ENCODE data around the gene NEDD8. TPM values are rescaled to one million over a fixed set of nuclear protein-coding genes. Genes with fewer than 3 reads are reported as not detected.

NEDD8 gene
- total and polyA plus RNA-seq, 2 donors (not counting 3 experiments of a cell fraction or from before 2014, with no cell fraction given) = 243 to 316 TPM

DNA sequence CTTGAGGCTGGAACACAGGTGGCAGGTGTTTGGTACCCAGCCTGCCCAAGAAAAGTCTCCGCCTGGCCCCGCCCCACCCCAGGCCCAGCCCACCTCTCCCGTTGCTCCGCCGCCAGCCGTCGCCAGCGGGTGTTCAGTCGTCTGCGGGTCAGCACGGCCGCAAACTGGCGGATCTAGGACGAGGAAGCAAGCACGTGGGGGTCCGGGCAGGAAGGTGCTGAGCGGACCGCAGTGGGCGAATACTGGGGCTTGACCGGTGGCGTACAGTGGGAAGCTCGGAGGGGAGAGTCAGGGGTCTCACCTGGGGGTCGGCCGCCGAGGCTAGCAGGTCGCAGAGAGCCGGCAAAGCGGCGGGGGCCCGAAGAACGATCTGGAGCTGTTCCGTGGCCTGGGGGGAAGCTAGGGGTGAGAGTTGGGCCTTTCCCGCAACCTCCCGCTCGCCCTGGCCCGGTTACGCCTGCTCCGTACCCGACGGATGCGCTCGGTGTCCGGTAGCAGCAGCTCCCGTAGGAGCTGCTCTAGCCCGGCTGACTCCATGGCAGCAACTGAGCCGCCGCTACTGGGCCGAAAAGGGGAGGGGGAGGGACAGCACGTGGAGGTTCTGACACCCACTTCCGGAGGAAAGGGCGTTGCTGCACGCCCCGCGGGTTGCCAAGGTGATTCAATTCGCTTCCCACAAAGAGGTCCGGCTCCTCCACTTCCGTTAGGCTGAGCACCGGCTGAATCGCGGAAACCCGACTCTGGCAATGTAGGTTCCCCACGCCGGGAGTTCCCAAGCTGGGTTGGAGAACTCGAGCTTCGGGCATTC lies 43.7 kb downstream of the NEDD8 start, which contains the start of gene IPO4:
Gene IPO4 (minus strand): TSS at position 566 of the 808 bp plus-strand sequence. CDS start 29 bp downstream, at position 537.
- Histone ChIP-seq H3K4me1 (ENCODE audit: control insufficient read depth, extremely low read depth, insufficient read depth, low read length) (peaks cover 6% of the 10 kb centered on the region), H3K9me3 (replicated peaks; ENCODE audit: control insufficient read depth, insufficient read depth, low read length) (no peaks in the 10 kb centered on the region), H3K4me2 (ENCODE audit: insufficient read depth, low read length) (peak within 1 kb of the TSS; percentile 75), H3K36me3 (ENCODE audit: control insufficient read depth in 2 of 2, extremely low read depth in 1 of 2, insufficient read depth in 2 of 2, low read length in 2 of 2) (peaks cover 5 to 35% of the 10 kb centered on the region in 2 experiments), H3K27me3 (ENCODE audit: control insufficient read depth in 2 of 2, insufficient read depth in 2 of 2, low read length in 2 of 2) (no peaks in the 10 kb centered on the region), H3K4me3 (replicated peaks in 1 of 3; ENCODE audit: insufficient read depth in 1 of 3, low read depth in 1 of 3, low read length in 3 of 3) (peak within 1 kb of the TSS; percentile 31 to 65 (median 37)), H3K9ac (replicated peaks; ENCODE audit: extremely low read depth, insufficient read depth, low read length) (peak within 1 kb of the TSS; percentile 42), H3K79me2 (ENCODE audit: control insufficient read depth, insufficient read depth, low read length) (peaks cover 17% of the 10 kb centered on the region), H3K27ac (ENCODE audit: insufficient read depth, low read depth, low read length) (peak within 1 kb of the TSS; percentile 45), H2AFZ (ENCODE audit: low read depth, low read length) (peak within 1 kb of the TSS; percentile 57), H4K20me1 (replicated peaks; ENCODE audit: control insufficient read depth, extremely low read depth, insufficient read depth, low read length) (no peaks in the 10 kb centered on the region), H3K9me1 (replicated peaks; ENCODE audit: control insufficient read depth, extremely low read depth, insufficient read depth, low read length) (no peaks in the 10 kb centered on the region)
- ChIA-PET CTCF (interaction anchor here (1.0 to 1.6 kb wide), 7 partner anchors 9 to 120 kb away, joined by 3 to 6 read pairs (median 5); partner anchors contain the start of genes CHMP4A, CIDEB, IRF9 and MDP1), POLR2A (interaction anchor here (1.0 kb wide), 1 partner anchor 25 kb away, joined by 5 read pairs; the partner anchor contains the start of gene CHMP4A)
- TF ChIP-seq, protein P1, sequence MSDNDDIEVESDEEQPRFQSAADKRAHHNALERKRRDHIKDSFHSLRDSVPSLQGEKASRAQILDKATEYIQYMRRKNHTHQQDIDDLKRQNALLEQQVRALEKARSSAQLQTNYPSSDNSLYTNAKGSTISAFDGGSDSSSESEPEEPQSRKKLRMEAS (IDR thresholded peaks at IDR 0.05; ENCODE audit: insufficient read depth, insufficient read length) = peak; percentile 99
- TF ChIP-seq MYC (IDR thresholded peaks at IDR 0.05; ENCODE audit: low read depth, low read length) (peak; percentile 100), POLR2AphosphoS5 (IDR thresholded peaks at IDR 0.05; ENCODE audit: insufficient read depth, low read depth, low read length) (peak; percentile 95), JUN (IDR thresholded peaks at IDR 0.05; ENCODE audit: borderline replicate concordance, insufficient read depth, insufficient read length, low read depth) (no peak), POLR2A (IDR thresholded peaks at IDR 0.05; ENCODE audit: low read depth, low read length) (peak; percentile 94)
- no TSS peak for BruUV-seq (replicated peaks)
- dilution Hi-C loops (cut with MboI; ENCODE audit: extremely low pct_ligation_motif_present, low sequenced_read_pairs) (no loop called here), intact Hi-C loops (cut with micrococcal nuclease) (loop anchor here (1.0 to 2.0 kb wide), 5 partner anchors 28 to 108 kb away; partner anchors contain the start of genes DCAF11, IRF9, NRL and PSME2)
- FAIRE-seq (peak; percentile 100), DNase-seq (ENCODE audit: low read depth, low spot score) (peak; percentile 94)

DNA sequence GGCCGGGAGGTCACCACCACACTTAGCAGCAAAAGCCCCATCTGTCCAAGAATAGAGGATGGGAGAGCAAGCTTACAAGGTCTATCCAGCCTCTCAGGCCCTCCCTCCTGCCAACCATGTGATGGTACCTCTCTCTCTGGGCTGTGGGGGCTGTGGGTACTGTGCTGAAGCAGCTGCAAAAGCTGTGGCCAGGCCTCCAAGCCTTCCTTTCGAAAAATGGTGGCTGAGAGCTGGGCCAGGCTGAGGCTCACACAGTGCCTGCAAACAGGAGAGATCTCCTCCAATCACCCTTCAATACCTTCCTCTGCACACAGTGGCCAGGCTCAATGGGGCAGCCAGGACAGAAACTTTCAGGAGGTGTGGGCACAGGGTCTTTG lies 44.6 kb downstream of the NEDD8 start:
- Histone ChIP-seq H3K27me3 (ENCODE audit: control insufficient read depth in 2 of 2, insufficient read depth in 2 of 2, low read length in 2 of 2) (no peaks in the 10 kb centered on the region), H3K9me3 (replicated peaks; ENCODE audit: control insufficient read depth, insufficient read depth, low read length) (no peaks in the 10 kb centered on the region), H3K9ac (replicated peaks; ENCODE audit: extremely low read depth, insufficient read depth, low read length) (peak overlapping the region; percentile 42), H3K4me2 (ENCODE audit: insufficient read depth, low read length) (peak overlapping the region; percentile 75), H2AFZ (ENCODE audit: low read depth, low read length) (no peak overlapping the region), H3K4me3 (replicated peaks in 1 of 3; ENCODE audit: insufficient read depth in 1 of 3, low read depth in 1 of 3, low read length in 3 of 3) (peak overlapping the region in 1 of 3 experiments; percentile 37), H3K36me3 (ENCODE audit: control insufficient read depth in 2 of 2, extremely low read depth in 1 of 2, insufficient read depth in 2 of 2, low read length in 2 of 2) (peaks cover 0 to 33% of the 10 kb centered on the region in 2 experiments), H3K4me1 (ENCODE audit: control insufficient read depth, extremely low read depth, insufficient read depth, low read length) (peaks cover 6% of the 10 kb centered on the region), H4K20me1 (replicated peaks; ENCODE audit: control insufficient read depth, extremely low read depth, insufficient read depth, low read length) (no peaks in the 10 kb centered on the region), H3K79me2 (ENCODE audit: control insufficient read depth, insufficient read depth, low read length) (peaks cover 11% of the 10 kb centered on the region), H3K9me1 (replicated peaks; ENCODE audit: control insufficient read depth, extremely low read depth, insufficient read depth, low read length) (no peaks in the 10 kb centered on the region), H3K27ac (ENCODE audit: insufficient read depth, low read depth, low read length) (no peak overlapping the region)
- CTCF ChIA-PET = interaction anchor here (1.1 kb wide), 1 partner anchor 129 kb away, joined by 3 read pairs; no protein-coding TSS in a partner anchor
- DNase-seq (ENCODE audit: low read depth, low spot score) (no peak), FAIRE-seq (no peak)
- POLR2A ChIA-PET = interaction anchor here (1.0 to 1.8 kb wide), 2 partner anchors 8 to 25 kb away, joined by 3 read pairs; partner anchors contain the start of gene TM9SF1
- dilution Hi-C loops (cut with MboI; ENCODE audit: extremely low pct_ligation_motif_present, low sequenced_read_pairs) = no loop called here
- intact Hi-C loops (cut with micrococcal nuclease) = no loop called here
- TF ChIP-seq JUN (IDR thresholded peaks at IDR 0.05; ENCODE audit: borderline replicate concordance, insufficient read depth, insufficient read length, low read depth) (no peak), POLR2A (IDR thresholded peaks at IDR 0.05; ENCODE audit: low read depth, low read length) (no peak), EZH2 (IDR thresholded peaks at IDR 0.05; ENCODE audit: borderline replicate concordance, low read depth, low read length, severe bottlenecking) (no peak), GATA2 (IDR thresholded peaks at IDR 0.05; ENCODE audit: insufficient read depth, insufficient read length, low read depth, low read length) (no peak)
- TF ChIP-seq, protein P1 (IDR thresholded peaks at IDR 0.05; ENCODE audit: insufficient read depth, insufficient read length) = no peak
- BruUV-seq (replicated peaks) = TSS peak; percentile 18

Measured in endothelial cell of umbilical vein (primary cell).